Lower leg skin (tissue), 3 donors: ENCODE results near the gene FBXO47.
A peak's percentile ranks its signal among the peaks of the same experiment; 100 is the strongest.

Experiments used
- CTCF ChIP-seq, 3 donors: fragments of 450-650 bp; IDR thresholded peaks; one replicate each; pipeline ENCODE4 v1.5.1; 2016; ENCODE audit warnings: antibody characterized with exemption in 3 of 3, mild to moderate bottlenecking in 3 of 3, moderate library complexity in 2 of 3
- POLR2A ChIP-seq, 2 donors: fragments of 450-650 bp; IDR thresholded peaks; one replicate each; pipeline ENCODE4 v1.6.1; 2016 to 2017; ENCODE audit warnings: antibody characterized with exemption in 2 of 2, mild to moderate bottlenecking in 1 of 2, moderate library complexity in 1 of 2

DNA sequence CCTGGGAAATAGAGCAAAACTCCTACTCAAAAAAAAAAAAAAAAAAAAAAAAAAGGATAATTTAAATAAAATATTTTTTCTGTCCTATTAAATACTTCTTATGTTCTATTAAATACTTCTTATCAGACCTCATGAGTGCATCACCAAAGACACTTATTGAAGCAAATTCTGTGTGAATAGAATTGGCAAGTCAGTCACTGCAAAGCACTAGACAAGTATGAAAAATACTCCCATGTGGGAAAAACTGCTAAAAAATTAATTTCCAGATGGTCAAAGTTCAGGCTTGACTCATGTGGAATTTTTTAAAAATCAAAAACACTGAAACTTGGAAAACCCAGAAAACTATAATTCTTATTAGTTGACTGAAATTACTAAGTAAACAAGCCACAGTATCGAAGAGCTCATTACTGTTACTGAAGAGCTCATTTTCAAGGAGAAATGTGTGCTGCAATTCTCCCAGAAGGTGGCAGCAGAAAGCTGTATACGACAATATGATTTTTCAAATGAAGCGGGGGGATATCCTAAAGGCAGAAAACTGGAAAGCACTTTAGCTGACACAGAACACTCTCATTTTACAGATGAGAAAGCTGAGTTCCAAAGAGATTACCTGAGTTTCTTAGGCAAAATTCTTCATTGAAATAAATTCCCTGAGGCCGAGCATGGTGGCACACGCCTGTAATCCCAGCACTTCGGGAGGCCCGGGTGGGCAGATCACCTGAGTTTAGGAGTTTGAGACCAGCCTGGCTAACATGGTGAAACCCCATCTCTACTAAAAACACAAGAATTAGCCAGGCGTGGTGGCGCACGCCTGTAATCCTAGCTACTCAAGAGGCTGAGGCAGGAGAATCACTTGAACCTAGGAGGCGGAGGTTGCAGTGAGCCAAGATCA is 15.9 kb upstream of the FBXO47 start:
- peak in 1 of 3 donors; percentile 25 for TF ChIP-seq CTCF (IDR thresholded peaks at IDR 0.05)
- TF ChIP-seq POLR2A (IDR thresholded peaks at IDR 0.05): no peak
